ENCODE data around the gene EDIL3.

Gene EDIL3

DNA sequence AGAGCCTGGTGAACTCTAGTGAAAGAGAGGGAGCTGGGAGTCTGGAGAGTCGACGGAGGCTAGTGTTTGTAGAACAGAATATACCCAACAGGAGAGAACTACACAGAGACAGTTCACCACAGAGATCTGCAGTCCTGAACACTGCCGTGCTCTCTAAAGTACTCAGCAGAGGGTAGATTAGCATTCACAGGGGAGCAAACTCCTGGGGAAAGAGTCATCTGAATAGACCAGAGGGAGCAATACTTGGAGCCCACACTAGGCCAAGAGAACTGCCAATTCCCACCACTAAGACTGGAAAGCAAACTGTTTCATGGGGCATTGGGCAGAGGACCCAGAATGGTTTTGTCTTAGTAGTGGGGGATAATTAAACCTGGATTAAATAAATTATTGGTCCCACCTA, 235.6 kb downstream of the EDIL3 start:
- Histone ChIP-seq H3K9ac (ENCODE audit: low read depth in 1 of 2, low read length in 2 of 2) (no peak overlapping the region), H3K9me3 (ENCODE audit: control insufficient read depth in 2 of 2, low read length in 2 of 2) (no peaks in the 10 kb centered on the region)

DNA sequence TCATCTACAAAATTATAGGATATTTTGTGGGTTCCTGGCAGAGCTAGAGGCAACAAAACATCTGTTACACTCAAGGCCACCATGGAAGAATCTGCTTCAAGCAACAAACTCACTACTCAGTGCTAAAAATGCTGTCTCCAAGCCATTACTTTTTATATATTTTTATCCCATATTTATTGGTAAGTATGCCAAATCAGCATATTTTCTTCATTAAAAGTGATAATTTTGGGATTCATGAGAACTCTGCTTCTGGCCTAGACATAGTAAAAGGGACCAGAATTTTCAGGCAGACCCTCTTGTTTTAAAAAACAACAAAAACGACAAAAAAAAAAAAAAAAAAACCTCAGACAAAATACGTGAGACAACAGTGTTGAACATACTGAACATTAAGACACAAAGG, 236.0 kb downstream of the EDIL3 start:
- no peaks in the 10 kb centered on the region for H3K9me3 ChIP-seq (ENCODE audit: control insufficient read depth in 2 of 2, low read length in 2 of 2)
- H3K36me3 ChIP-seq (ENCODE audit: control insufficient read depth in 2 of 2, insufficient read depth in 2 of 2, low read length in 2 of 2) = no peaks in the 10 kb centered on the region
- H3K4me1 ChIP-seq (ENCODE audit: control insufficient read depth in 2 of 2, insufficient read depth in 2 of 2, low read length in 2 of 2) = no peaks in the 10 kb centered on the region
- no peak overlapping the region for H3K4me3 ChIP-seq (ENCODE audit: low read length in 2 of 2)
- no peaks in the 10 kb centered on the region for H3K27me3 ChIP-seq (ENCODE audit: control insufficient read depth in 2 of 2, insufficient read depth in 2 of 2, low read length in 2 of 2)
- H3K27ac ChIP-seq (ENCODE audit: low read depth in 2 of 2, low read length in 2 of 2) = no peak overlapping the region
- no peak overlapping the region for H3K9ac ChIP-seq (ENCODE audit: low read depth in 1 of 2, low read length in 2 of 2)

More for the DNA sequence above, 235.6 kb downstream of the EDIL3 start:
- Histone ChIP-seq H3K27ac (ENCODE audit: low read depth in 2 of 2, low read length in 2 of 2) (no peak overlapping the region), H3K4me3 (ENCODE audit: low read length in 2 of 2) (no peak overlapping the region), H3K36me3 (ENCODE audit: control insufficient read depth in 2 of 2, insufficient read depth in 2 of 2, low read length in 2 of 2) (no peaks in the 10 kb centered on the region), H3K4me1 (ENCODE audit: control insufficient read depth in 2 of 2, insufficient read depth in 2 of 2, low read length in 2 of 2) (no peaks in the 10 kb centered on the region), H3K27me3 (ENCODE audit: control insufficient read depth in 2 of 2, insufficient read depth in 2 of 2, low read length in 2 of 2) (no peaks in the 10 kb centered on the region)

DNA sequence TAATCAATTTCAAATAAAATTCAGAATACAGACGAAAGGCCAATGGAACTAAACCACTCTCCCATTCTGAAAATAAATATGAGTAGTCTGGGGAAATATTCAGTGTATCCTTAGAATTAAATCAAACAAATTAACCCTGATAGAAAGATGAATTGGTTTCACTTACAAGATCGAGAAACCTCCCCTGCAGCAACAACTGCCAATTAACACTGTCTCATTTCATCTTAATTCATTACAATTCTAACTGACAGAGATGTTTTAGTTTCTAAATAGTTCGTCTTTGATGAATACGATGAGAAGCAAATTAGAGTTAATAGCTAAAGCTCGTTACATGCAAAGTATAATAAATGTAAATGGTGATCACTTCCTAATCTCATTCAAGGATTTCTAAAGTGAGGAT, 247.1 kb downstream of the EDIL3 start:
- no peak overlapping the region for H3K4me3 ChIP-seq (ENCODE audit: low read length in 2 of 2)
- no peaks in the 10 kb centered on the region for H3K9me3 ChIP-seq (ENCODE audit: control insufficient read depth in 2 of 2, low read length in 2 of 2)
- no peak overlapping the region for H3K27ac ChIP-seq (ENCODE audit: low read depth in 2 of 2, low read length in 2 of 2)
- H3K4me1 ChIP-seq (ENCODE audit: control insufficient read depth in 2 of 2, insufficient read depth in 2 of 2, low read length in 2 of 2) = no peaks in the 10 kb centered on the region
- H3K36me3 ChIP-seq (ENCODE audit: control insufficient read depth in 2 of 2, insufficient read depth in 2 of 2, low read length in 2 of 2) = no peaks in the 10 kb centered on the region
- no peak overlapping the region for H3K9ac ChIP-seq (ENCODE audit: low read depth in 1 of 2, low read length in 2 of 2)
- H3K27me3 ChIP-seq (ENCODE audit: control insufficient read depth in 2 of 2, insufficient read depth in 2 of 2, low read length in 2 of 2) = no peaks in the 10 kb centered on the region

DNA sequence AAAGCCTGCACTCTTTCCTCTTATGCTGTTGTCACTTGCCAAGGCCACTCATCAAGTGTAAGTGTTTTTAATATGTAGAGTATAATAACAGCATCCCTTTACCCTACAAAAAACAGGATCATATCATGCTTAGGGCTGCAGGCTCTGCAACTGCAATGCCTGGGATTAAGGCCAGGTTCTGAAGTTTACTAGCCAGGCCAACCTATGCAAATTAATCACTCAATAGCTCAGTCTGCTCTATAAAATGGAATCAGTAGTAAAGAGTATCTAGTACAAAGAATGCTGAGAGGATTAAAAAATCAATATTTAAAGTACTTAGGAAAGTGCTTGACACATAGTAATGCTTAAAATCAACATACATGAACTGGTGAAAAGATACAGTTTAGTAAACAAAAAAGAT, 253.3 kb downstream of the EDIL3 start:
- Histone ChIP-seq H3K27ac (ENCODE audit: low read depth in 2 of 2, low read length in 2 of 2) (no peak overlapping the region), H3K36me3 (ENCODE audit: control insufficient read depth in 2 of 2, insufficient read depth in 2 of 2, low read length in 2 of 2) (no peaks in the 10 kb centered on the region), H3K27me3 (ENCODE audit: control insufficient read depth in 2 of 2, insufficient read depth in 2 of 2, low read length in 2 of 2) (no peaks in the 10 kb centered on the region)

DNA sequence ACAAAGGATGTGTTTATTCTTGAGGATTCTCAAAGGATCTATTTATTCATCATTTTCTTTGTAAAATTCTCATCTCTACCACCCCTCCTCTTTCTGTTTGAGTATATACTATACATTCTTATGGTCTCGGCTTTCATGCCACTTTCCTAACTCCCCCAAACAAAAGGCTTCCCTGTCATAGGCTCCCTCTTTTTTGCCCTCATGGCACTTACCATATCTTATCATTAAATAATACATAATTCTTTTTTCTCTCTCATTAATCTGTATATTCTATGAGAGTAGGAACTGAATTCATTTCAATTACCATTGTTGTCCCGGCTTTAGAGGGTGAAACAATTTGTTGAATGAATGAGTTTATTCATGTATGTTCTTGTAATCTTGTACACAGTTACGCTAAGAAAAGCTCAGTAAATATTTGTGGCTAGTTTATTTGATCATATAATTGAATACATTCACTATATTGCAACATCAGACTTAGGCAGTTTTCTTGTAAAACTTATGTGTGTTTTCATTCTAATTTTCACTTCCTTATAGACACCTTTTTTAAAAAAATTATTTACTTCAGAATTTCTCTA, 254.6 kb downstream of the EDIL3 start:
- no peaks in the 10 kb centered on the region for H3K27me3 ChIP-seq (ENCODE audit: control insufficient read depth in 2 of 2, insufficient read depth in 2 of 2, low read length in 2 of 2)
- H3K4me3 ChIP-seq (ENCODE audit: low read length in 2 of 2) = no peak overlapping the region

More for the DNA sequence above, 253.3 kb downstream of the EDIL3 start:
- Histone ChIP-seq H3K4me3 (ENCODE audit: low read length in 2 of 2) (no peak overlapping the region), H3K9me3 (ENCODE audit: control insufficient read depth in 2 of 2, low read length in 2 of 2) (no peaks in the 10 kb centered on the region), H3K4me1 (ENCODE audit: control insufficient read depth in 2 of 2, insufficient read depth in 2 of 2, low read length in 2 of 2) (peaks cover 0 to 4% of the 10 kb centered on the region in 2 donors), H3K9ac (ENCODE audit: low read depth in 1 of 2, low read length in 2 of 2) (no peak overlapping the region)

DNA sequence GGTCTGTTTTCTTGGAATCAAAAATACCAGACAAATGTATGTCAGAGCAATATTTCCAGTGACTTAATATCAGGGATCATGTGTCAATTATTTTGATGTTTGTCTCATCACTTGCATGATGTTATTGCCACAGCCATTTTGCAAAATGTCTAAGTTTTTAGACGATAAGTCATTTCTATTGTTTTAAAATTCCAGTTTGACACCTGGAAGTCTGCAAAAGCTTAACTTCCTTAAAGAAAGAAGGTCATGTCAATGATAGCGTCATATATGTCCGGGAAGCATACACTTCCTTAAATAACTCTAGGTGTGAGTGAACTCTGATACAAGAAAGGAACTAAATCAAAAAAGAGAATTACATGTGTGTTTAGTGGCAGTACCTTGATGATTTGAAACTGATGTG, 259.5 kb downstream of the EDIL3 start:
- H3K27ac ChIP-seq (ENCODE audit: low read depth in 2 of 2, low read length in 2 of 2) = no peak overlapping the region
- no peak overlapping the region for H3K4me3 ChIP-seq (ENCODE audit: low read length in 2 of 2)
- peaks cover 0 to 4% of the 10 kb centered on the region in 2 donors for H3K4me1 ChIP-seq (ENCODE audit: control insufficient read depth in 2 of 2, insufficient read depth in 2 of 2, low read length in 2 of 2)
- H3K9ac ChIP-seq (ENCODE audit: low read depth in 1 of 2, low read length in 2 of 2) = no peak overlapping the region
- no peaks in the 10 kb centered on the region for H3K9me3 ChIP-seq (ENCODE audit: control insufficient read depth in 2 of 2, low read length in 2 of 2)
- no peaks in the 10 kb centered on the region for H3K36me3 ChIP-seq (ENCODE audit: control insufficient read depth in 2 of 2, insufficient read depth in 2 of 2, low read length in 2 of 2)
- no peaks in the 10 kb centered on the region for H3K27me3 ChIP-seq (ENCODE audit: control insufficient read depth in 2 of 2, insufficient read depth in 2 of 2, low read length in 2 of 2)

More for the DNA sequence above, 254.6 kb downstream of the EDIL3 start:
- Histone ChIP-seq H3K36me3 (ENCODE audit: control insufficient read depth in 2 of 2, insufficient read depth in 2 of 2, low read length in 2 of 2) (no peaks in the 10 kb centered on the region), H3K4me1 (ENCODE audit: control insufficient read depth in 2 of 2, insufficient read depth in 2 of 2, low read length in 2 of 2) (peaks cover 0 to 4% of the 10 kb centered on the region in 2 donors), H3K27ac (ENCODE audit: low read depth in 2 of 2, low read length in 2 of 2) (no peak overlapping the region), H3K9ac (ENCODE audit: low read depth in 1 of 2, low read length in 2 of 2) (no peak overlapping the region), H3K9me3 (ENCODE audit: control insufficient read depth in 2 of 2, low read length in 2 of 2) (no peaks in the 10 kb centered on the region)

DNA sequence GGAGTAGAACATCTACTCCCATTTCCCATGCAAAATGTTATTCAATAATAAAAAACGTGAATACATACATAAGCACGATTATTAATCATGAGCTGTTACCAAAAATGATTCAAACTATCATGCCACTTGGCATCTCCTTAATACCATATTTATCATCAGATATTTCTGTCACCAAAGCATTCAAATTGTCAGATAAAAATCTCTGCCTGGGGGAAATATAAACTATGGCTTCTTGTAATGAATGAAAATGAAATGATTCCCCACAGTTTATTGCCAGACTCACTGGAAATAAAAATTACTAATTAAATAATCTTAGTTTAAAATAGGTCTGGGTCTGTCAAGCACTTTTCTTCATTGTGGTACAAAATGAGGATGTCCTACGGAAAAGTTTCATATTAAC, 265.4 kb downstream of the EDIL3 start:
- H3K27me3 ChIP-seq (ENCODE audit: control insufficient read depth in 2 of 2, insufficient read depth in 2 of 2, low read length in 2 of 2) = no peaks in the 10 kb centered on the region
- H3K9me3 ChIP-seq (ENCODE audit: control insufficient read depth in 2 of 2, low read length in 2 of 2) = no peaks in the 10 kb centered on the region
- no peaks in the 10 kb centered on the region for H3K36me3 ChIP-seq (ENCODE audit: control insufficient read depth in 2 of 2, insufficient read depth in 2 of 2, low read length in 2 of 2)
- no peak overlapping the region for H3K27ac ChIP-seq (ENCODE audit: low read depth in 2 of 2, low read length in 2 of 2)
- H3K4me3 ChIP-seq (ENCODE audit: low read length in 2 of 2) = no peak overlapping the region
- no peaks in the 10 kb centered on the region for H3K4me1 ChIP-seq (ENCODE audit: control insufficient read depth in 2 of 2, insufficient read depth in 2 of 2, low read length in 2 of 2)
- no peak overlapping the region for H3K9ac ChIP-seq (ENCODE audit: low read depth in 1 of 2, low read length in 2 of 2)

DNA sequence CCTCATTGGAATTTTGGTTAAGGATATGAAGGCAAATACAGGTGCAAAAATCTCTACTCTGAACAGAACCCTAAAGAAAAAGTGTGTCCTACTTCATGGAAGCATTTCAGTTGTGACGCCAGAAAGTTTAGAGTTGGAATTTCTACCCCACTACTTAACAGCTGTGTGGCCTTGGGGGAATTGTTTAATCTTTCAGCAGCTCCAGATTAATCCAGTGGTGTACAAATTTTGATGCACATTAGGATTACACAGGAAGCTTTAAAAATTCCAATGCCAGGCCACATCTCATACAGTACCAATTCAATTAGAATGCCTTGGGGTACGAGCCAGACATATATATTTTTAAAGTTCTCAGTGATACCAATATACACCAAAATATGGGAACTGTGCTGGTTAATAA, 266.1 kb downstream of the EDIL3 start:
- Histone ChIP-seq H3K27me3 (ENCODE audit: control insufficient read depth in 2 of 2, insufficient read depth in 2 of 2, low read length in 2 of 2) (no peaks in the 10 kb centered on the region), H3K9ac (ENCODE audit: low read depth in 1 of 2, low read length in 2 of 2) (no peak overlapping the region), H3K27ac (ENCODE audit: low read depth in 2 of 2, low read length in 2 of 2) (no peak overlapping the region), H3K4me3 (ENCODE audit: low read length in 2 of 2) (no peak overlapping the region), H3K9me3 (ENCODE audit: control insufficient read depth in 2 of 2, low read length in 2 of 2) (no peaks in the 10 kb centered on the region), H3K36me3 (ENCODE audit: control insufficient read depth in 2 of 2, insufficient read depth in 2 of 2, low read length in 2 of 2) (no peaks in the 10 kb centered on the region), H3K4me1 (ENCODE audit: control insufficient read depth in 2 of 2, insufficient read depth in 2 of 2, low read length in 2 of 2) (no peaks in the 10 kb centered on the region)

DNA sequence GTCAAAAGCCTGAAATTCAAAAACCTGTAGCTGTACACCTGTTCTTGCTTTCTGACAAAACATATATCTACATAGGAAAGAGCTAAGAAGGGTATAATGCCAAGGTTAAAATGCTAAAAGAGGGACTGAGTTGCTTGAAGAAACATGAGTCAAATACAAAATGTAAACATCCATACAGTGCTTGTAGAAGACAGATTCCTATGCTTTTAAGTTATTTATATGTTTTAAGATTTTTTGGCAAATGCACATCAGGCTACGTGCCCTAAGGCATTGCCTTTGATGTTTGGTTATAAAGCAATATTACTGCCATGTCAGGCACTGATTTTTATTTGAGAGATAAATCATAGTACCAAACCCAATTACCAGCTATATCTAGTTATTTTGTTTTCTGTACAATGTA, 269.0 kb downstream of the EDIL3 start:
- Histone ChIP-seq H3K27ac (ENCODE audit: low read depth in 2 of 2, low read length in 2 of 2) (no peak overlapping the region), H3K4me1 (ENCODE audit: control insufficient read depth in 2 of 2, insufficient read depth in 2 of 2, low read length in 2 of 2) (no peaks in the 10 kb centered on the region), H3K36me3 (ENCODE audit: control insufficient read depth in 2 of 2, insufficient read depth in 2 of 2, low read length in 2 of 2) (no peaks in the 10 kb centered on the region), H3K9me3 (ENCODE audit: control insufficient read depth in 2 of 2, low read length in 2 of 2) (no peaks in the 10 kb centered on the region), H3K9ac (ENCODE audit: low read depth in 1 of 2, low read length in 2 of 2) (no peak overlapping the region), H3K4me3 (ENCODE audit: low read length in 2 of 2) (no peak overlapping the region), H3K27me3 (ENCODE audit: control insufficient read depth in 2 of 2, insufficient read depth in 2 of 2, low read length in 2 of 2) (no peaks in the 10 kb centered on the region)

DNA sequence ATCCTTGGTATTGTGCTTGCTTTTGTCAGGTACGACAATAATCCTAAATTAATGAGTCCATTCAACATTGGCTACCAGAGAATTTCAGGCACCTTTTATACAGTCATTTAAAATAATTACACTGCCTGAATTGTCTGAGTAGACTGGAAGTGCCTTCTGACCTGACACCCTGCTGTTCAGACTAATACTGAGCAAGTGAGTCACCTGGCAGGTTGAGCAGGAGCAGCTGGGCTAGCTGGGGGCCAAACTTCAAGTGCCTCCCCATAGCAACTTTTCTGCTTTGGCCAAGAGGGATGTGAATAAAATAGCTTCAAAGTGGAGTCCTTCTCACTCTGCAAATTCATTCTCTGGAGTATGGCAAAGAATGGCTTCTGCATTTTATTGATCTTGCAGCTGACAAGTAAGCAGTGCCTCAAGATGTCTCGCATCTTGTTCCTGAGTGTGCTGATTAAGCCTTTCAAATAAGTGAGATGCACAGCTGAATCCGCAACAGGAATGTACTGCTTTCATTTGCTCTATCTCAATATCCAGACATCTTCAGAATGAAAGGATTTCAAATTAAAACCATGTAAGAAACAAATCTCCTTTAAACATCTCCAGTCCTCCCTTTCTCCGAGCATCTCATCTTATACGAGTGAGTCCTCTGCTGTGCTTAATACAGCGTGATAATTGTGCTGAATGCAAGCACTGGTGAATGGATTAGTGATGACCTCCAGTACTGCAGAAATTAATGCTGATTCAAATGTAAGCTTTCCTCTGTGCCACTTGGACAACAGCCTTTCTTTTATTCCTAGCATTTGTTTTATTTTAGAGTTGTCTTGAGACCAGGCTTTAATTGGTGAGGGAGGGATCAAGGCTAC, 271.2 kb downstream of the EDIL3 start:
- H3K27ac ChIP-seq (ENCODE audit: low read depth in 2 of 2, low read length in 2 of 2) = no peak overlapping the region
- no peaks in the 10 kb centered on the region for H3K4me1 ChIP-seq (ENCODE audit: control insufficient read depth in 2 of 2, insufficient read depth in 2 of 2, low read length in 2 of 2)
- no peak overlapping the region for H3K4me3 ChIP-seq (ENCODE audit: low read length in 2 of 2)
- no peak overlapping the region for H3K9ac ChIP-seq (ENCODE audit: low read depth in 1 of 2, low read length in 2 of 2)
- H3K9me3 ChIP-seq (ENCODE audit: control insufficient read depth in 2 of 2, low read length in 2 of 2) = no peaks in the 10 kb centered on the region
- H3K36me3 ChIP-seq (ENCODE audit: control insufficient read depth in 2 of 2, insufficient read depth in 2 of 2, low read length in 2 of 2) = no peaks in the 10 kb centered on the region
- H3K27me3 ChIP-seq (ENCODE audit: control insufficient read depth in 2 of 2, insufficient read depth in 2 of 2, low read length in 2 of 2) = no peaks in the 10 kb centered on the region

Measured in mucosa of rectum (tissue), 2 donors.